SH-SY5Y (cell line): ENCODE measurements around the gene TEK.

Source experiments
- GATA2 ChIP-seq: IDR thresholded peaks from 2 replicates; pipeline ENCODE4 v1.6.1; 2011; ENCODE audit warnings: mild to moderate bottlenecking, low read depth, low read length
- GATA3 ChIP-seq: IDR thresholded peaks from 2 replicates; pipeline ENCODE4 v1.6.1; 2011; ENCODE audit warnings: low read depth, mild to moderate bottlenecking, low read length, moderate library complexity

DNA sequence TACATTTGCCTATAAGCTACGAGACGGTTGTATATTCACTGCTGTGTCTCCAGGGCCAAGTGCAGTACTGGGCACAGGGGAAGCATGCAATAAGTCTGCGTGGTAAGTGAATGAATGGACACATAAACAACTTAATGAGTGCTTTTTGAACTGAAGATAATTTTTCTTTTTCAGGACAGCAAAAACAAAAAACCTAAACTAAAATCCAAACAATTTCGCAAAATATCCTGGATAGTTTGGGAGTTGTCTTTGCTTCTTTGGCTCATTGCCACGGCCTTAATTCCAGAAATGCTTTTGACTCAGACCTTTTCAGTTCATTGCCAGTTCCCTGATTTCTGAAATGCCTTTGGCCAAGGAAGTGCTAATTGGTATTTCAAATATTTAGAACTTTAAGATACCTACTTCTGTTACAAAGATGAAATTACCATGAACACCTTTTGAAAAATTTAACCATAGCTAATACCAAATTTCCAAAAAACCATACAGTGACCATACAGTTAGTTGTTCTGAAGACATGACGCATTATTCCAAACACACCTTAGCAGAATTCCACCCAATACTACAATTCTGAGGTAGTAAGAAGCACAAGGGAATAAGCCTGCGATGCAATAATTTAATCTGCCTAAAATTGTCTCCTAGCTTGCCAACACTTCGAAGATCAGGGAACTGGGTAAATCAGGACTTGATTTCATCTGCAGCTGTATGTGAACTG is 42.8 kb downstream of the TEK start:
- no peak for TF ChIP-seq GATA2
- TF ChIP-seq GATA3 = no peak
